Measurements from ENCODE around the gene MORC4. TPM values are rescaled to one million over a fixed set of nuclear protein-coding genes. Genes with fewer than 3 reads are reported as not detected.

MORC4 gene
- total and polyA plus RNA-seq, 2 of the 4 experiments (the other 2 are of a cell fraction) = 17.5 to 34.2 TPM

GRCh38 chrX:106987488-106987887, 12.5 kb downstream of the MORC4 start:
- H3K18ac ChIP-seq (ENCODE audit: low read depth, low read length) = no peak overlapping the region
- H2BK120ac ChIP-seq (ENCODE audit: low read depth, low read length) = no peak overlapping the region
- no peak overlapping the region for H2BK20ac ChIP-seq (ENCODE audit: low read depth, low read length)
- ChIA-PET POLR2A (ENCODE audit: unreplicated experiment) (no interaction called here), CTCF (no interaction called here)
- H3K4ac ChIP-seq (ENCODE audit: low read depth, low read length) = no peak overlapping the region
- H3K23ac ChIP-seq (ENCODE audit: low read depth, low read length) = no peak overlapping the region
- H3K27me3 ChIP-seq (ENCODE audit: control insufficient read depth, insufficient read depth, low read length) = no peaks in the 10 kb centered on the region
- H4K5ac ChIP-seq (ENCODE audit: low read depth, low read length) = no peak overlapping the region
- H2AK5ac ChIP-seq (ENCODE audit: low read depth, low read length) = no peak overlapping the region
- no peak overlapping the region for H2AK9ac ChIP-seq (replicated peaks; ENCODE audit: low read depth, low read length, poor library complexity)
- H3K4me3 ChIP-seq (ENCODE audit: insufficient read depth, low read depth, low read length) = no peak overlapping the region
- H3K14ac ChIP-seq (replicated peaks; ENCODE audit: low read depth, low read length) = no peak overlapping the region
- intact Hi-C loops (cut with micrococcal nuclease) = no loop called here
- H2AFZ ChIP-seq (replicated peaks; ENCODE audit: low read length, poor library complexity) = no peak overlapping the region
- ATAC-seq (ENCODE audit: low read depth) = no peak
- H2BK5ac ChIP-seq (ENCODE audit: low read depth, low read length, poor library complexity, severe bottlenecking) = no peak overlapping the region
- WGBS, 2 experiments (ENCODE audit: extremely low coverage in 2 of 2, insufficient read length in 1 of 2) = no CpG with 5 or more reads among the region's 2 CpGs
- H3K36me3 ChIP-seq (ENCODE audit: control insufficient read depth, insufficient read depth, low read length) = 0 out of 2 replicates have a peak, but pooled peaks cover 1% of the 10 kb centered on the region
- no peak overlapping the region for H2BK15ac ChIP-seq (ENCODE audit: low read depth, low read length)
- dilution Hi-C loops (cut with HindIII; ENCODE audit: low sequenced_read_pairs, unreplicated experiment) = no loop called here
- DNase-seq = no peak
- no TSS peak for BruUV-seq (replicated peaks)
- no peak overlapping the region for H4K91ac ChIP-seq (ENCODE audit: insufficient read depth, low read depth, low read length)
- no peaks in the 10 kb centered on the region for H3K9me1 ChIP-seq (ENCODE audit: insufficient read depth, low read length)
- in situ Hi-C loops (cut with MboI; ENCODE audit: low sequenced_read_pairs) = no loop called here
- H4K20me1 ChIP-seq (ENCODE audit: insufficient read depth, low read length) = no peaks in the 10 kb centered on the region
- no peaks in the 10 kb centered on the region for H3K4me1 ChIP-seq (ENCODE audit: control insufficient read depth, insufficient read depth, low read length)
- H3K4me2 ChIP-seq (ENCODE audit: low read depth, low read length) = no peak overlapping the region
- H3K27ac ChIP-seq (ENCODE audit: insufficient read depth, low read length) = no peak overlapping the region
- H3K56ac ChIP-seq (ENCODE audit: extremely low read depth, insufficient read depth, low read length) = no peak overlapping the region
- H3K79me1 ChIP-seq (ENCODE audit: low read depth in 1 of 2, low read length in 2 of 2) = no peaks in the 10 kb centered on the region
- TF ChIP-seq FOS (IDR thresholded peaks at IDR 0.05; ENCODE audit: low read depth, low read length) = no peak
- TF ChIP-seq CEBPB (IDR thresholded peaks at IDR 0.05; ENCODE audit: low read depth, low read length) = no peak
- no peak overlapping the region for H4K8ac ChIP-seq (ENCODE audit: low read depth in 2 of 2, low read length in 2 of 2)
- H3K9me3 ChIP-seq (ENCODE audit: control insufficient read depth, insufficient read depth, low read length) = no peaks in the 10 kb centered on the region
- H3K9ac ChIP-seq (ENCODE audit: low read depth, low read length) = no peak overlapping the region
